K562 (cell line): Measurements from ENCODE around the gene BSDC1. TPM values are rescaled to one million over a fixed set of nuclear protein-coding genes. Genes with fewer than 3 reads are reported as not detected.

Experiments
- AFF4 ChIP-seq: sonication (generic); formaldehyde crosslinking; IDR thresholded peaks from 2 replicates; pipeline ENCODE4 v1.8.0; 2023; ENCODE audit warnings: mild to moderate bottlenecking, missing genetic modification reagents
- BMI1 ChIP-seq: fragments of 150-350 bp; IDR thresholded peaks from 2 replicates; pipeline ENCODE4 v1.6.1; 2014; ENCODE audit warnings: low read length
- CREBBP ChIP-seq: IDR thresholded peaks from one replicate; pipeline ENCODE4 v1.6.1; 2012; ENCODE audit warnings: low read depth, mild to moderate bottlenecking, control low read depth, inconsistent platforms, low read length
- EP300 ChIP-seq: IDR thresholded peaks from 2 replicates; pipeline ENCODE4 v1.6.1; 2012; ENCODE audit warnings: low read length, improper control_type of control experiment
- HMG20A ChIP-seq: fragments of 450-650 bp; formaldehyde crosslinking; conservative IDR thresholded peaks from 2 replicates; pipeline ENCODE4 v1.4.0; 2020; ENCODE audit warnings: mild to moderate bottlenecking, mixed read lengths
- MCM5 ChIP-seq: fragments of 450-650 bp; IDR thresholded peaks from 2 replicates; pipeline ENCODE4 v1.6.1; 2016; ENCODE audit warnings: low read depth
- MTF1 ChIP-seq: fragments of 250-450 bp; sonication (Bioruptor Pico); IDR thresholded peaks from 2 replicates; pipeline ENCODE4 v1.9.0; 2021; ENCODE audit warnings: moderate library complexity, mild to moderate bottlenecking, inconsistent platforms, borderline replicate concordance
- MYNN ChIP-seq, 2 experiments: sonication (generic); formaldehyde crosslinking in 1 of 2; IDR thresholded peaks; 2 replicates each; pipeline versions ENCODE4 v1.5.0 to v1.6.1; 2016 to 2020; ENCODE audit warnings: antibody characterized with exemption in 1 of 2, missing genetic modification reagents in 1 of 2
- NCOA4 ChIP-seq: fragments of 450-650 bp; IDR thresholded peaks from 2 replicates; pipeline ENCODE4 v1.6.1; 2018; ENCODE audit warnings: mild to moderate bottlenecking; ENCODE audit not compliant: partially characterized antibody
- PHF20 ChIP-seq: fragments of 450-650 bp; IDR thresholded peaks from 2 replicates; pipeline ENCODE4 v1.6.1; 2018; ENCODE audit not compliant: partially characterized antibody
- POU5F1 ChIP-seq: fragments of 150-350 bp; IDR thresholded peaks from 2 replicates; pipeline ENCODE4 v1.6.1; 2014; ENCODE audit warnings: borderline replicate concordance, low read length, low read depth, mild to moderate bottlenecking; ENCODE audit not compliant: partially characterized antibody
- SMAD4 ChIP-seq: fragments of 250-450 bp; sonication (Bioruptor Pico); conservative IDR thresholded peaks from 2 replicates; pipeline ENCODE4 v1.8.0; 2021; ENCODE audit warnings: inconsistent platforms, mild to moderate bottlenecking, moderate library complexity
- TCF7 ChIP-seq: sonication (generic); IDR thresholded peaks from 2 replicates; pipeline ENCODE4 v1.6.1; 2016; ENCODE audit warnings: antibody characterized with exemption, borderline replicate concordance
- TFAM ChIP-seq: fragments of 250-450 bp; sonication (Bioruptor Pico); conservative IDR thresholded peaks from 2 replicates; pipeline ENCODE4 v1.5.0; 2021; ENCODE audit warnings: mild to moderate bottlenecking, moderate library complexity
- TRIM24 ChIP-seq, 2 experiments: fragments of 450-650 bp; IDR thresholded peaks; 2 replicates each; pipeline ENCODE4 v1.6.1; 2016
- WHSC1 ChIP-seq: IDR thresholded peaks from one replicate; pipeline ENCODE4 v1.6.1; 2012; ENCODE audit warnings: low read length, control low read depth, inconsistent platforms
- YY1 ChIP-seq, 3 experiments: IDR thresholded peaks; 2 replicates each; pipeline ENCODE4 v1.6.1; 2011; ENCODE audit warnings: low read length in 2 of 3, mild to moderate bottlenecking in 2 of 3, moderate library complexity in 2 of 3, borderline replicate concordance in 1 of 3, control low read depth in 1 of 3, low read depth in 1 of 3; ENCODE audit not compliant: insufficient read depth in 3 of 3, insufficient replicate concordance in 2 of 3, control insufficient read depth in 1 of 3, insufficient read length in 1 of 3; ENCODE audit errors: extremely low read depth in 1 of 3
- ZBTB1 ChIP-seq: sonication (generic); formaldehyde crosslinking; IDR thresholded peaks from 2 replicates; pipeline ENCODE4 v1.8.1; 2023; ENCODE audit warnings: missing genetic modification reagents, low read depth, mild to moderate bottlenecking, borderline replicate concordance
- ZNF253 ChIP-seq: fragments of 250-450 bp; sonication (Bioruptor Pico); conservative IDR thresholded peaks from 2 replicates; pipeline ENCODE4 v1.6.1; 2021; ENCODE audit warnings: mild to moderate bottlenecking
- ZNF324 ChIP-seq: fragments of 250-450 bp; sonication (Bioruptor Pico); IDR thresholded peaks from 2 replicates; pipeline ENCODE4 v1.4.0; 2020; ENCODE audit warnings: mild to moderate bottlenecking
- polyA plus RNA-seq, 8 experiments: library from polyadenylated mRNA; depleted of rRNA in 4 of 8; stranded (reverse) in 5 of 8; unstranded in 3 of 8; fragments of >200 nt; fragmentation: Nextera tagmentation in 2 of 8; fragmentation: Illumina TruSeq in 1 of 8; extraction: Ambion mirVana in 2 of 8; extraction: Trizol in 1 of 8; gene quantifications; 2 replicates each; pipeline versions ENCODE4 v1.2.1 to v1.2.3, GENCODE V29; 2011 to 2014; ENCODE audit warnings: inconsistent platforms in 1 of 8, missing spikeins in 1 of 8
- total RNA-seq, 7 experiments: library from RNA; depleted of rRNA in 6 of 7; stranded (reverse); fragments of >200 nt in 6 of 7; fragmentation: Illumina TruSeq in 2 of 7; extraction: Trizol in 2 of 7; gene quantifications; 2 replicates each; pipeline versions ENCODE4 v1.2.1 to v1.2.3, GENCODE V29; 2011 to 2021; ENCODE audit warnings: low replicate concordance in 1 of 7
- TF ChIP-seq, protein P1 (sequence below): sonication (generic); formaldehyde crosslinking; IDR thresholded peaks from 2 replicates; pipeline ENCODE4 v1.9.0; 2022; ENCODE audit warnings: mild to moderate bottlenecking, missing genetic modification reagents
- TF ChIP-seq, protein P2 (sequence below): fragments of 250-450 bp; sonication (Bioruptor Pico); IDR thresholded peaks from 2 replicates; pipeline ENCODE4 v1.8.0; 2021; ENCODE audit warnings: mild to moderate bottlenecking, moderate library complexity
- TF ChIP-seq, protein P3 (sequence below): fragments of 200-800 bp; sonication (Bioruptor generic); IDR thresholded peaks from 2 replicates; pipeline ENCODE4 v1.6.1; 2017; ENCODE audit warnings: missing genetic modification characterization, missing compliant biosample characterization

BSDC1 gene
- total and polyA plus RNA-seq, 9 of the 15 experiments (the other 6 are each of a cell fraction or from before 2014, with no cell fraction given), result 10.2 to 96.8 (median 73.1) TPM

- TF ChIP-seq AFF4 (CRISPR knock-in tag), result no peak
- TF ChIP-seq ZNF253 (CRISPR knock-in tag), result no peak
- no peak for TF ChIP-seq POU5F1
- TF ChIP-seq ZNF324 (CRISPR knock-in tag), result no peak
- no peak for TF ChIP-seq SMAD4 (CRISPR knock-in tag)
- TF ChIP-seq TFAM (CRISPR knock-in tag), result no peak
- no peak for TF ChIP-seq MYNN (IDR thresholded peaks at IDR 0.05)
- TF ChIP-seq MYNN (CRISPR knock-in tag; IDR thresholded peaks at IDR 0.05), result no peak
- TF ChIP-seq CREBBP, result no peak
- no peak for TF ChIP-seq TCF7
- TF ChIP-seq TRIM24 (IDR thresholded peaks at IDR 0.05), result no peak
- 0 out of 2 replicates have a peak, but pooled peaks have one; percentile 35 for TF ChIP-seq MTF1 (CRISPR knock-in tag)
- TF ChIP-seq, protein P1, sequence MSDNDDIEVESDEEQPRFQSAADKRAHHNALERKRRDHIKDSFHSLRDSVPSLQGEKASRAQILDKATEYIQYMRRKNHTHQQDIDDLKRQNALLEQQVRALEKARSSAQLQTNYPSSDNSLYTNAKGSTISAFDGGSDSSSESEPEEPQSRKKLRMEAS, result no peak
- TF ChIP-seq YY1 (IDR thresholded peaks at IDR 0.05; ENCODE audit: borderline replicate concordance in 1 of 3, control insufficient read depth in 1 of 3, extremely low read depth in 1 of 3, insufficient read depth in 3 of 3, insufficient read length in 1 of 3, insufficient replicate concordance in 2 of 3, low read depth in 1 of 3, low read length in 2 of 3), result peak in 1 of 3 experiments; percentile 26
- TF ChIP-seq, protein P2, sequence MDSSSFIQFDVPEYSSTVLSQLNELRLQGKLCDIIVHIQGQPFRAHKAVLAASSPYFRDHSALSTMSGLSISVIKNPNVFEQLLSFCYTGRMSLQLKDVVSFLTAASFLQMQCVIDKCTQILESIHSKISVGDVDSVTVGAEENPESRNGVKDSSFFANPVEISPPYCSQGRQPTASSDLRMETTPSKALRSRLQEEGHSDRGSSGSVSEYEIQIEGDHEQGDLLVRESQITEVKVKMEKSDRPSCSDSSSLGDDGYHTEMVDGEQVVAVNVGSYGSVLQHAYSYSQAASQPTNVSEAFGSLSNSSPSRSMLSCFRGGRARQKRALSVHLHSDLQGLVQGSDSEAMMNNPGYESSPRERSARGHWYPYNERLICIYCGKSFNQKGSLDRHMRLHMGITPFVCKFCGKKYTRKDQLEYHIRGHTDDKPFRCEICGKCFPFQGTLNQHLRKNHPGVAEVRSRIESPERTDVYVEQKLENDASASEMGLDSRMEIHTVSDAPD (CRISPR knock-in tag), result no peak
- no peak for TF ChIP-seq BMI1
- TF ChIP-seq WHSC1, result no peak
- no peak for TF ChIP-seq HMG20A (CRISPR knock-in tag)
- TF ChIP-seq EP300, result no peak
- TF ChIP-seq NCOA4, result no peak
- no peak for TF ChIP-seq ZBTB1
- TF ChIP-seq PHF20, result no peak
- TF ChIP-seq, protein P3, sequence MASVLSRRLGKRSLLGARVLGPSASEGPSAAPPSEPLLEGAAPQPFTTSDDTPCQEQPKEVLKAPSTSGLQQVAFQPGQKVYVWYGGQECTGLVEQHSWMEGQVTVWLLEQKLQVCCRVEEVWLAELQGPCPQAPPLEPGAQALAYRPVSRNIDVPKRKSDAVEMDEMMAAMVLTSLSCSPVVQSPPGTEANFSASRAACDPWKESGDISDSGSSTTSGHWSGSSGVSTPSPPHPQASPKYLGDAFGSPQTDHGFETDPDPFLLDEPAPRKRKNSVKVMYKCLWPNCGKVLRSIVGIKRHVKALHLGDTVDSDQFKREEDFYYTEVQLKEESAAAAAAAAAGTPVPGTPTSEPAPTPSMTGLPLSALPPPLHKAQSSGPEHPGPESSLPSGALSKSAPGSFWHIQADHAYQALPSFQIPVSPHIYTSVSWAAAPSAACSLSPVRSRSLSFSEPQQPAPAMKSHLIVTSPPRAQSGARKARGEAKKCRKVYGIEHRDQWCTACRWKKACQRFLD, result peak; percentile 52; the same call in 1 of the 2 replicates
- no peak for TF ChIP-seq MCM5
Measured at GRCh38 chr1:32393136-32393535, 1.1 kb downstream of the BSDC1 start (continued).
